GM19455 (cell line): ENCODE results near the gene UVRAG.

Source experiments
- ATAC-seq: cut with Tn5 transposase; IDR thresholded peaks from one replicate; pipeline ENCODE4 v1.9.1; 2021; ENCODE audit not compliant: unreplicated experiment

The UVRAG gene

DNA sequence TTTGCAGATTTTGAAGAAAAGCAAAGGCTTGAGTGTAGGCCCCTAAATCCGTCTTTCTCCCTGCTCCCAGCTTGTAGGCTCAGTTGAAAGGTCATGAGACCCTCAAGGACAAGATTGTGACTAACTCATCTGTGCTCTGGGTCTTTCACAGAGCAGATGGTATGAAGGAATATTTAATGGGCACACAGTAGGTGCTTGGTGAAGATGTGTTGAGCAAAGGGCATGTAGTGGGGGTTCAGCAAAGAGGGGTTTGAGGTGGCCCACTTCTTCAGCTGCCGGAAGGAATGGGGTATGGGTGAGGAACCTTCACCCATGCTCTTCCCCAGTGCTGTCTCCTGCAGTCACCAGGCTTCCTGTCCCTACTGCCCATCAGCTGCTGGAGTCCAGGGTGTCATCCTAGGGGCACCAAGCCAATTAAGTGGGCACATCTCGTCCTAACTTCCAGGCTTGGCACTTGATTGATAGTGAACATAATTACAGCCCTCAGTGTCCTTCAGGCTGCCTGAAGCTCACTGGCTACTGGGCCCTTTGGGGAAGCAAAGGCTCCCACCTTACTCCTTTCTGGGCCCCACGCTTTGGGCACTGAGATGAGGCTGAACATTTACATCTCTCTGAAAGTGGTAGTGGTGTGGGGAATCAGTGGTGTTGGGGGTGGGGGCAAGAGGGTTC is 31.5 kb upstream of the UVRAG start:
- ATAC-seq: no peak

DNA sequence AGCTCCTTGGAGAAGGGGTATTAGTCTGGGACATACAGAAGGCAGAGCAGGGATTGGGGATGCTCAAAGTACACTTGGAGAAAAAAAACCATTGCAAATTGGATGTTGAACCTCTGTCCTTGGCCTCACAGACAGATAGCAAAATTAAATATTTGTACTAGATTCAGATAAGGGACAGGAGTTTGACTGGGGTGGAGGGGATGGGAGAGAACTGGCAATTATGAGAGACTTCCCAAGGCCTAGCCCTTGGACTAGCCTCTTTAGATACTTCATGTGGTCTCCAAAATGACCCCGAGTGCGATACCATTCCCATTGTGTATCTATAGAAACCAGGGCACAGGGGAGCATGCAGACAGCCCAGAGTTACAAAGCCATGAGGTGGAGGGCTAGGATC is 30.9 kb upstream of the UVRAG start:
- ATAC-seq: no peak

DNA sequence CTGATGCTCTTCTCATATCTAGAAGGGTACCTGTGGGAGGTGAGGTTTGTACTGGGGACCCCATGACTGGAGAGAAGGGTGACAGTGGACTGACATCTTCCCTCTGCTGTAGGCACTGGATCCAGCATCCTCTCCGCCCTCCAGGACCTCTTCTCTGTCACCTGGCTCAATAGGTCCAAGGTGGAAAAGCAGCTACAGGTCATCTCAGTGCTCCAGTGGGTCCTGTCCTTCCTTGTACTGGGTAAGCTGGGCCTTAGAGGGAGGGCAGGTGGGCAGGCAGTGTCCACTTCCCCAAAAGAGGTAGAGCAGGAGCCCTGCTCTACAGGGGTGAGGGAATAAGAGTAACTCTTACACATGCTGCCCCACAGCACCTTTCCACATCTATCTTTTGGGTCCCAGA is 30.5 kb upstream of the UVRAG start:
- no peak for ATAC-seq

DNA sequence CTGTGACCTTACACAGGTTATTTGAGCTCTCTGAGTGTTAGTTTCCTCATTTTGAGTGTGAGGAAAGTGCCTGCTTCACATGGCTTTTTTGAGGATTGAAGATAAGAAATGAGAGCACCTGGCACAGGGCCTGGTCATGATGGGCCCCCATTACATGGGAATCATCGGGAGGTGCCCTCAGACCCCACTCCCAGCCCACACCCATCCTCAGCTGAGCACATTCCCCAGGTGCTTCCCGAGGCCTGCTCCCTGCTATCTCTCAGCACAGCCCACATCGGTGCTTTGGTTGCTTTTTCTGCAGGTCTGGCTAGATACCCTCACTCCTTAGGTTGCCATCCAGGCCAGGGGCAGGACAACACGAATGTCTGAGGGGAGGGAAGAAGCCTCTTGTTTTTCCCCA is 29.8 kb upstream of the UVRAG start:
- ATAC-seq: no peak

DNA sequence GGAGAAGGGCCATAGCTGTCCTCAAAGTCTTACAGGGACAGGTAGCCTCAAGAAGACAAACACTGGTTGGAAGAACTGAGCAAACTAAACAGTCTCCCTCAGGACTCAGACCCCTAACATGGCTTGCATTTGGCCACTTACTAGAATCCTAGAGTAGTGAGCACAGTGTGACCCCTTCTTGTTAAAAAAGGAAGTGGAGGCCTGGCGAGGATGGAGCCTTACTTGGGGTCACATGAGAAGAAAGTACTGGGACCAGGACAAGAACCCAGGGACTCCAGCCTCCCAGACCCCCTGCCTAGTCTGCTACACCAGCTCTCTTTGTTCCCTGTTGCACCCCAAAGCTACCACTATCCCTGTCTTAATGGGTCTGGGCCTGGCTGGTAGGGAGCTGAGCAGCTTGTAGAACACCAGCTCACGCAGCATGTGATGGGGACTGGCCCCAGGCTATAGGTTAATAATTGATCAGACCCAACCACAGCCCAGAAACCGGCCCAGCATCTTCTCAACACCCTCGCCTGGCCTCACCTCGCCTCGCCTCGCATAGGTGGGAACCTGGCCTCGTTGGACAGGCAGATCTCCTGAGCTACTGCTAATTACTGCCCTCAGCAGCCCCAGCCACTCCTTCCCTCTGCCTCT is 28.8 kb upstream of the UVRAG start:
- ATAC-seq: no peak

DNA sequence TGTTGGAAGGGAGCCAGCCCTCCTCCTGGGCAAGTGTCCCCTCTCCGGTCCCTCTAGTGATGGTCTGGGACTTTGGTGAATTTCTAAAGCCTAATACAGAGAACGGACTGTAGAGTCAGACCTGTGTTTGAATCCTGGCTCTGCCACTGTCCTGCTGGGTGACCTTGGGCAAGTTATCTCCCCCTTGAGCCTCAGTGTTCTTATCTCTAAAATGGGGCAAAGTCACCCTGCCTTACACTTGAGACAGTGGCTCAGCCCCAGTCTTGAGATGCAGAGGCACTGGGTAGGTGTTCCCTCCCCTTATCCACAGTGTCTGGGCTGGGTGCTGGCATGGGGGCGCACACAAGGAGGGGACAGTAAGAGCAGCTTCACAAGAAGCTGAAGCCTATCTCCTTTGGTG is 25.5 kb upstream of the UVRAG start:
- no peak for ATAC-seq

DNA sequence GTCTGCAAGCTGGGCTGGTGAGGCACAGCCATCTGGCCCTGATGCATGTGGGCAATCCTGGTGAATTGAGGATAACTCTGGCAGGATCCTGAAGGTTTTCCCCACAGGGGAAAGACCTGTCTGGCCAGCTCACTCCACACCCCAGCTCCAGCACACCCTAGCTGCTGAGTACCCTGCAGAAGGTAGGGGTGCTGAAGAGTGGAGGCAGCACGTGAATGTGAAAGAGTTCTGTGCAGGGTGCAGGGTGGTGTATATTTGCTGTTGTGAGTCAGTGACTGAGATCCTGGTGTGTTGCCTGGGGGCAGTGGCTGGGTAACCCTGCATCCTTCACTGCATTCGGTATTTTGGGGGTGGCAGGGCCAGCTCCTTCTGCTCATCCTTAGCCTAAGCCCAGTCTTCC is 24.0 kb upstream of the UVRAG start:
- no peak for ATAC-seq

DNA sequence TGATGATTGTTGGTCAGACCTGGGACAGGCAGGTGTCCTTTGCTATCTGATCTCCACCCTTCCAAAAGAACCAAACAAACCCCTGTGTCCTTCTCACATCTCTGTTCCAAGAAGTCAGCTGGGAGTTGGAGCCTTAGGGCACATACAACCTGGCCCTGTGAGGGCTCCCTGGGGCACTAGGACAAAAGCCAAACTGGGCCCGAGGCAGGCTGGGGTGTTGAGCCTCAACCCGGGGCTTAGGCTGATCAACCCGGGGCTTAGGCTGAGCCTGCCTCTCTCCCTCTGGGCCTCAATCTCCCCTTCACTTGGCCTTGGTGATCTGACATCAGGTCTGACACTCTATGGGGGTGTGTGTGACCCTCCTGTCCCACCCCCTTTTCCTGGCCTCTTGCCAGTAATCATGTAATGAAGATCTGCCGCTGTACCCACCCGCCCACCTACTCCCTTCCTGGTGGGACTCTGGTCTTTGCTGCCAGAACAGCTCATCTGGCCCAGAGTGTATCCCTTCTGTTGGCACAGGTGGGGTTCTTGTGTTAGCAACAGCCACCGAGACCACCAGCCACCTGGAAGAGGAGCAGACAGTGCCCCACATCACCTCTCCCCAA is 22.8 kb upstream of the UVRAG start:
- ATAC-seq: no peak

DNA sequence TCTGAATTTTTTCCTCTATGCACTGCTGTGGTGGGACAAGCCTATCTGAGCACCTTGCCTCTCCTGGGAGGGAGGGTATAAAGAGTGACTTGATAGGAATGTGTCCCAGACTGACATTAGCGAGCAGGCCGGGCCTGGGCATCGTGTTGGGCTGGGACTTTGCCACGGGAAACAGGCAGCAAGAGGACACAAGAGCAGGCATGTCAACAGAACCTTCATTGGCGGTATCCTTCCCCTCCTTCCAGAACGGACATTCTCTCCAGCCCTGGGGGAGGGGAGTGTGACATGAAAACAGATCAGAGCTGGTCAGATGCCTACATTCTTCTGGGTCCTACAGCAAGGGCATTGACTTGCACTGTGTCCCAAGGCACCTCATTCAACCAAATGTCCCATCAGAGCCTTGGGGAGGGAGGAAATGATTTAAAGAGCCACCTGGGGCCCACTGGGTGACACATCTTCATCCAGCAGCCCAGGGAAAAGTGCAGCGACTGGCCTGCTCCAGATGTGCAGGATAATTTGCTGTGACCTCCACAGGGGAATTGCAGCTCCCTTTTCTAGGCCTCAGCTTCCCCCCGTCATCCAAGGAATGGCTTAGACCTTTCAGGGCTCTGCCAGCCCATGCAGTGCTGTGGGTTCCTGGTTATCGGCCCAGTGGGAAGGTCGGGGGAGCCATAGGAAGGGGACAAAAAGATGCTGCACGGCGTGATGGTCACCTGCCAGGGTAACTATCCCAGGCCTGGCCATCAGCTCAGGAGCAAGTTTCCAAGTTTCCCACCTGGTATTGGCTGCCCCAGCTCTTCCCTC is 21.8 kb upstream of the UVRAG start:
- no peak for ATAC-seq

DNA sequence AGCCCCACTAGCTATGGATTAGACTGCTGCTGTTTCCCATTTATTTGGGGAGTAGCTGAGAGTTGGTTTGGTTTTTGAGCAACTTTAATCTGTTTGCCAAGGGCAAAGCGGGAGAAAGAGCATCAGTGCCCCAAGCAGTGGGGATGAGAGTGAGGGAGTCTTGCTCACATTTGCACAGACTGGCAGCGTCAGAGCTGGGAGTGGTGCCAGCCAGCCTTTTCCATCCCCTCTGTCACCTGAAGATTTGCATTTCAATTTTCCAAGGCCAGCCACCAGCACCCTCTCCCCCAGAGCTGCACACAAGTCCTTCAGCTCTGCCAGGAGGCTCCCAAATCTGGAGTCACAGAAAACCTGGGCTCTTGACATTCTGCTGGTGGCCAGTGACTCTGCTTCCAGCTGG is 21.0 kb upstream of the UVRAG start:
- ATAC-seq: no peak

DNA sequence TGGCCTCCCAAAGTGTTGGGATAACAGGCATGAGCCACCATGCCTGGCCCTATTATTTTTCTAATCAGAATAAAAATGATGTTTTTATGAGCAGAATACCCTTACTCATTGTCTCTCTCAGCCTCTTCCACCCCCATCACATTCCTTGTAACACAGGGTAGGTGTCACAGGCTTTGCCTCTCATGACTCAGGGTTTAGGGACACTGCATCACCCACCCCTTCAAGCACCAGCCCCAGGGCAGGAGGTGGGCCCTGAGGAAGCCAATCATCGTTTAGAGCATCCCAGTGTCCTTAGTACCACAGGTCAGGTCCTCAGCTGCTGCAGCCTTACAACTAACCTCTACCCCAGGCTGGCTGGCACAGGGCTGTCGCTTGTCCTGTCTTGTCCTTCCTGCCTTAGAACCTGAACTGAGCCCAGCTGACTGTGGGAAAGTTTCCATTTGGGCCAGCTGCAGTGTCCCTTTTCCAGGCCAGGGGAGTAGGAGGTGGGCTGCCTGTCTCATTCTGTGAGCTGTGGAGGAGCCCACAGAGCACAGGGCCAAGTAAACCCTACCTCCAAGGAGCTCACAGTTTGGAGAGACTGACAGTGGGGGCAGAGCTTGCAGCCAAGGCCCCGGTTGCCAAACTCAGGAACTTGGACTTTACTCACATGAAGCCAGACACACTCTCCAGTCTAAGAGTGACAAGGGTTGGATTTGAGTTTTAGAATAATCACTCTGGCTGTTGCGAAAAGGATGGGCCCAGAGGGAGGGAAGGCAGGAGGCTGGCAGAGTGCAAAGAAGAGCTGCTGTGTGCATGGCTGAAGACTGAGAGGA is 19.5 kb upstream of the UVRAG start:
- ATAC-seq: no peak

DNA sequence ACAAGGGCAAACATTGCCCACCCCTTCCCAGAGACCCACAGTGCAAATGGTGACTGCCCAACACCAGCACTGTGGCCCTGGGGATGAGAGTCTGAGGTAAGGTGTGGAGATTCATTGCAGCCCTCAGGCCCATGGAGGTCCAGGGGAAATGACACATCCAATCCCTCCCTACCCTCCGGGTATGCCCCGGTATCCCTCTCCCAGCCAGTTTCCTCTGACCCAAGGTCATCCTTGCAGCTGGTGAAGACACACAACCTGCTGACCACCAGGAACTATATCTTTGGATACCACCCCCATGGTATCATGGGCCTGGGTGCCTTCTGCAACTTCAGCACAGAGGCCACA is 18.9 kb upstream of the UVRAG start:
- ATAC-seq: no peak

DNA sequence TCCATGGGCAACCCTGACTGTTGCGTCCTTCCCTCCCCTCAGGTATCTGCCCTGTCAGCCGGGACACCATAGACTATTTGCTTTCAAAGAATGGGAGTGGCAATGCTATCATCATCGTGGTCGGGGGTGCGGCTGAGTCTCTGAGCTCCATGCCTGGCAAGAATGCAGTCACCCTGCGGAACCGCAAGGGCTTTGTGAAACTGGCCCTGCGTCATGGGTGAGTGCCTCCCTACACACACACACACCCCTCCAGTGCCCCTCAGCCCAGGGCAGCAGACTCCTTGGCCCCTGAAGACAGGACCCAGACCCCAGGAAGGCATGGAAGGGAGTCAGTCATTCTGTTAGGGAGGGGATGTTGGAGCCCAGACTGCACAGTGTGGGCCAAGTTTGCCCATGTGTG is 17.9 kb upstream of the UVRAG start:
- ATAC-seq: no peak

DNA sequence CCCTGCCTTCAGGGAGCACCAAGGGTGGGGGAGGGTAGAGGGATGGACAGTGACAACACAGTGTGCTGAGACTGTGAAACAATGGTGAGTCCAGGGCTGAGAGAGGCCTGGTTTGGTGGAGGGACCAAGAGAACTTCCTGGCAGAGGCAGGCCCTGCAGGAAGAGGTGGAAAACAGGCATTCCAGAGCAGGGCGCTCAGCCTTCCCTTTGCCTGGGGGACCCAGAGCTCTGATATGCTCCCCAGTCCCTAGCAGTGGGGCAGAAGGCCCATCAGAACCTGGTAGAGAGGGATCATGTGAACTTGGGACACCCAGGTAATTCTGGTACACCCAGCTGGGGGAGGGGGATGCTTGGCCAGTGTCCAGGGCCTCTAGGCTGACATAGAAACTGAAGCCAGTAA is 17.2 kb upstream of the UVRAG start:
- ATAC-seq: no peak

DNA sequence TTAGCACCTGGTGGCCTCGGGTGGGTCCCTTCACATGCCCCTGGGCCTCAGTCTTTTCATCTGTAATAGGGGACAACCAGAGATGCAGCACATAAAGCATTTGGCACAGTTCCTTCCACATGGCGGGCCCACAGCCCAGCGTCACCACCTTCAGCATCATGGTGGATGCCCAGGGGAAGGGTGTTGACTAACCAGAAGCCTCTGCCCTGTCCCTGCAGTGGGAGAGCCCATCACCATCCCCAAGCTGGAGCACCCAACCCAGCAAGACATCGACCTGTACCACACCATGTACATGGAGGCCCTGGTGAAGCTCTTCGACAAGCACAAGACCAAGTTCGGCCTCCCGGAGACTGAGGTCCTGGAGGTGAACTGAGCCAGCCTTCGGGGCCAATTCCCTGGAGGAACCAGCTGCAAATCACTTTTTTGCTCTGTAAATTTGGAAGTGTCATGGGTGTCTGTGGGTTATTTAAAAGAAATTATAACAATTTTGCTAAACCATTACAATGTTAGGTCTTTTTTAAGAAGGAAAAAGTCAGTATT is 14.8 kb upstream of the UVRAG start:
- ATAC-seq: no peak

DNA sequence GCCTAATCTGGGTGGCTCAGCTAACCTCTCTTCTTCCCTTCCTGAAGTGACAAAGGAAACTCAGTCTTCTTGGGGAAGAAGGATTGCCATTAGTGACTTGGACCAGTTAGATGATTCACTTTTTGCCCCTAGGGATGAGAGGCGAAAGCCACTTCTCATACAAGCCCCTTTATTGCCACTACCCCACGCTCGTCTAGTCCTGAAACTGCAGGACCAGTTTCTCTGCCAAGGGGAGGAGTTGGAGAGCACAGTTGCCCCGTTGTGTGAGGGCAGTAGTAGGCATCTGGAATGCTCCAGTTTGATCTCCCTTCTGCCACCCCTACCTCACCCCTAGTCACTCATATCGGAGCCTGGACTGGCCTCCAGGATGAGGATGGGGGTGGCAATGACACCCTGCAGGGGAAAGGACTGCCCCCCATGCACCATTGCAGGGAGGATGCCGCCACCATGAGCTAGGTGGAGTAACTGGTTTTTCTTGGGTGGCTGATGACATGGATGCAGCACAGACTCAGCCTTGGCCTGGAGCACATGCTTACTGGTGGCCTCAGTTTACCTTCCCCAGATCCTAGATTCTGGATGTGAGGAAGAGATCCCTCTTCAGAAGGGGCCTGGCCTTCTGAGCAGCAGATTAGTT is 14.2 kb upstream of the UVRAG start:
- ATAC-seq: no peak

DNA sequence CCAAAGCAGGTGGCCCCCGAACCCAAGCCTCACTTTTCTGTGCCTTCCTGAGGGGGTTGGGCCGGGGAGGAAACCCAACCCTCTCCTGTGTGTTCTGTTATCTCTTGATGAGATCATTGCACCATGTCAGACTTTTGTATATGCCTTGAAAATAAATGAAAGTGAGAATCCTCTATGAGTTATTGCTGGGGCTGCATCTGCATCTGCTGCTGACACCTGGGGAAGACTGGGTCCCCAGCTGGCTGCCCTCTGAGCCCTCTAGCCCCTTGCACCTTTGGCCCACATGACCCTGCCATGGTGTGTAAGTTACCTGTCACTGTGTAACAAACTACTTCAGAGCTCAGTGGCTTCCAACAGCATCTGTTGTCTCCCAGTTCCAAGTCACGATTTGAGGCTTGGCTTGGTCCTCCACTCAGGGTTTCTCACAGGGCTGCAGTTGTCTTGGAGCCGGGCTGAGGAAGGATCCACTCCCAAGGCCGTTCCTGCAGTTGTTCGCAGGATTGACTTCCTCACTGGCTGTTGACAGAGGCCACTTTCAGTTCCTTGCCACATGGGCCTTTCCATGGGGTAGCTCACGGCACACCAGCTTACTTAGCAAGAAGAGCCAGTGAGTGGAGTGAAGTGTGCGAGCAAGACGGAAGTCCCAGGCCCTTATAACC is 13.5 kb upstream of the UVRAG start:
- ATAC-seq: no peak

DNA sequence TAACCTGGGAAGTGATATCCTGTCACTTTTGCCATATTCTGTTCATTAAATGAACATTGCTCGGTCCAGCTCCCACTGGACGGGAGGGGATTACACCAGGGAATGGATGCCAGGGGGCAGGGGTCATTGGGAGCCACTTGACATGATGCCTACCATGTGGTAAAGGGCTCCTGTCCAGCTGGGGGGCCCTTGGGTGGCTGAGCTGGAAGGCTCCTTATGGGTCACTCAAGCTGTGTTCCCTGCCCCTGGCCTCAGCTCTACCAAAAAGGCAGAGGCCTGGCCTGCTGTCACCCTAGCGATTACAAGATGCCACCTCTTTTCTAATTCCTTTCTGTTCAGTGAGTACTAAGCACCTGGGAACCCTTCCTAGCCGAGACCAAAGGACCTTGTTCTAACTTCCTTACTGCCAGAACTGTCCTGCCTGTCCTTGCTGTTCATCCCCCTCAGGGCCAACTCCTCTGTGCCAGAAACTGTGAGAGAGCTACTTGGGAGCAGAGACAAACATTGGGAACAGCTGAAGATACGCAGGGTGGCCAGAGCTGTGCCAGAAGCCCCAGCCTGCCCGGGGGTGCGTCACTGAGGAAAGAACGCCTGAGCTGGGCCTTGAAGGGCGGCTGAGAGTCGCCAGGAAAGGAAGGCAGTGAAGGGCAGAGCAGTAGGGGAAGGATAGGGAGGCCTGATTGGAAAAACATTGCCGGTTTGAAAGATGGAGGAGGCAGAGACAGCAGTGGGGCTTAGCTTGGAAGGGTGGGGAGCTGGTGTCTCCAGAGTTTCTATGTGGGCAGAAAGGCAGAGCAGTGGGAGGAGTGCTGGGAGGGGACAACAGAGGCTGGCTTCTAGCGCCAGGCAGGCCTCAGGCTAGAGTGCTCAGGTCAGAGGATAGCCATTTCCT is 12.7 kb upstream of the UVRAG start:
- ATAC-seq: no peak
